Erythroblast (primary cell): ENCODE data around the gene LHX5.
"Not testable (repeated sequence)": the region's sequence is repeated elsewhere in the genome, so short reads cannot be mapped to it uniquely, and the experiment has no call there.

Experiments used
- DNase-seq, 2 experiments: peaks; one replicate each; lab custom pipeline; 2025; lab: John Stamatoyannopoulos, UW
- GATA1 ChIP-seq: IDR thresholded peaks from 2 replicates; pipeline ENCODE4 v1.6.1; 2011; ENCODE audit warnings: low read depth, mild to moderate bottlenecking, control low read depth, low read length, moderate library complexity
- POLR2A ChIP-seq: IDR thresholded peaks from 2 replicates; pipeline ENCODE4 v1.6.1; 2011; ENCODE audit warnings: mild to moderate bottlenecking, low read length

Gene LHX5

GRCh38 chr12:113471619-113472171 is at the start of gene LHX5:
Gene LHX5 (minus strand): TSS chr12:113471871. CDS start chr12:113471498, 373 bp downstream.
- DNase-seq, result no peak

GRCh38 chr12:113519464-113520307 is 48.0 kb upstream of the LHX5 start:
- DNase-seq, result no peak
- TF ChIP-seq GATA1, result no peak
- no peak for TF ChIP-seq POLR2A

More at GRCh38 chr12:113471619-113472171, at the start of gene LHX5:
- TF ChIP-seq POLR2A, result no peak
- TF ChIP-seq GATA1, result no peak

GRCh38 chr12:113515082-113515856 is 43.6 kb upstream of the LHX5 start:
- TF ChIP-seq POLR2A (no peak), GATA1 (no peak)

DNA sequence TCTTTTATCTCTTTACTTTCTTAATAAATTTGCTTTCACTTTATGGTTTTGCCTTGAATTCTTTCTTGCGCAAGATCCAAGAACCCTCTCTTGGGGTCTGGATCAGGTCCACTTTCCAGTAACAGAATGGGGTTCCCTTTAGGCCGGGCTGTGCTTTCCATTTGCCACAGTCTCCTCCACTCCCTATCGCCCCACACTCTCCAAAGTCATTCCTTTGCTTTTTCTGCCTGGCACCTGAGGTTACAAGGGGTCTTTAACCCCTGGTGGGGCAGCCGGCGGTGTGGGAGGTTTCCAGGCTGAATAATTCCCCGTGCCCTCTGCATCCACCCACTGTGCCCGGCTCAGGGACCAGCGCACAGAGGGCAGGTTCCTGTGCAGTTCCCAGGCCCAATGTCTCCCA is 42.9 kb upstream of the LHX5 start:
- TF ChIP-seq GATA1 (no peak), POLR2A (no peak)
- no peak for DNase-seq

More at GRCh38 chr12:113515082-113515856, 43.6 kb upstream of the LHX5 start:
- DNase-seq, result no peak

DNA sequence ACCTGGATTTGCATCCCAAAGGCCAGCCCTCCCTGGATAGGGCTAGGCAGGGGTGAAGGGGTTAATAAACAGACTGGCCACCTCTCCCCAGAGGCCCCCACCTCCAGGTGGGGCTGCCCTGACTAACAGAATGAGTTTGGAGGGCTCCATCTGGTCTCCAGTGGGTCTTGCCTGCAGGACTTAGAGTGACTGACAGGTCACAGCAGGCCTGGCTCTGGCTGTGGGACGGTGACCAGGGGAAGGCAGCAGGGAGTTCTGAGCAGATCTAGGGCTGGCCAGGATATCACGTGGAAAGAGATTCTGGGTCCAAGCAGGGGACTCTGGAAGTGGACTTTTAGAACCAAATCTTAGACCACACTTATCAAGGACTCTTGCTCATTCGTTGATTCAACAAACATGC is 40.9 kb upstream of the LHX5 start:
- TF ChIP-seq GATA1 (no peak), POLR2A (no peak)

GRCh38 chr12:113506867-113507266 is 35.2 kb upstream of the LHX5 start:
- TF ChIP-seq POLR2A (no peak), GATA1 (no peak)
- DNase-seq, result no peak

More for the DNA sequence above, 40.9 kb upstream of the LHX5 start:
- no peak for DNase-seq

GRCh38 chr12:113505941-113506340 is 34.3 kb upstream of the LHX5 start:
- no peak for TF ChIP-seq GATA1
- no peak for TF ChIP-seq POLR2A
- no peak for DNase-seq

DNA sequence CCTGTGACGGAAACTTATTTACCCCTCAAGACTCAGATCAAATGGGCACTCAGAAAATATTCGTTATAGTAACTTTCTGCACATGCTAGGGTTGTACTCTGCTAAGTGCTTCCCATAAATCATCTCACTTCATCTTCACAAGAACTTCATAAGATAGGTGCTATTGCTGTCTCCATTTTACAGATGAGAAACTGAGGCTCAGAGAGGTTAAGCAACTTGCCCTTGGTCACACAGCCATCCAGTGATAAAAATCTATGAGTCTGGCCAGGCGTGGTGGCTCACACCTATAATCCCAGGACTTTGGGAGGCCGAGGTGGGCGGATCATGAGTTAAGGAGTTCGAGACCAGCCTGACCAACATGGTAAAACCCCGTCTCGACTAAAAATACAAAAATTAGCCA is 33.2 kb upstream of the LHX5 start:
- TF ChIP-seq POLR2A, result no peak
- TF ChIP-seq GATA1, result no peak
- DNase-seq, result no peak

- DNase-seq, result no peak
- TF ChIP-seq POLR2A, result no peak
- no peak for TF ChIP-seq GATA1
Measured at GRCh38 chr12:113500782-113501311, 29.2 kb upstream of the LHX5 start.

DNA sequence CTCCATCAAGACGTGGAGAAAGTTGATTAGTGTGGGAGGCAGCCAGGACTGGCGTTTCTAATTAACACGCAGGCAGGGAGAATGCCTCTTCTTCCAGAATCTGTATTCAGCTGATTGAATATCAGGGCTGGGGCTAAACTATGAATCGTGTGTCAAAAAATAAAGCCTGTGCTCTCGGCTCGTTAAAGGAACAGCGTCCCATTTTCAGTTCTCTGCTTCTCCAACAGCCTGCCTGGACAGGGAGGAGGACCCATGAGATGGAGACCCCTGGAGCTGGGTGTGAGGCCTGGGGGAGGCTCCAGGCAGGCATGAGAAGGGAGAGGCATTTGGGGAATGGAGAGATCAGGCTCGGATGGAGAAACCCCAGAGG is 28.6 kb upstream of the LHX5 start:
- TF ChIP-seq POLR2A (no peak), GATA1 (no peak)
- no peak for DNase-seq

DNA sequence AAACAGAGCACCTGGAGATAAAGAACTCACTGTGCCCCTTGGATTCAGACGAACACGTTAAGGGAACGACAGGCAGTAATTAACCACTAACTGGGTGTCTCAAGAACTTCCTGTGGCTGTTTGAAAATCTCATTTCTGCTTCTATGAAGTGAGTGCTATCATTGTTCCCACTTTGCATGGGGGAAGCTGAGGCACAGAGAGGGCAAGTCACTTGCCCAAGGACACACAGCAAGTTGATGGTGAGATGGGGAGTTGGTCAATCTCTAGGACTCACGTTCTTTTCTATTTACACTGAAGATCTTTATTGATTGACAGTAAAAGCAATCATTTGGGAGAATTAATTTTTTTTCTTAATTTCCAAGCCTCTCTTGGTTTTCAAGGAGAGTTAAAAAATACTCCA is 26.8 kb upstream of the LHX5 start:
- DNase-seq, result no peak
- TF ChIP-seq GATA1 (no peak), POLR2A (no peak)

- TF ChIP-seq GATA1 (no peak), POLR2A (no peak)
- DNase-seq, result no peak
Measured at GRCh38 chr12:113497693-113498092, 26.0 kb upstream of the LHX5 start.

- not testable (repeated sequence) for DNase-seq
Measured at GRCh38 chr12:113495941-113496340, 24.3 kb upstream of the LHX5 start.

- no peak for TF ChIP-seq POLR2A
- no peak for TF ChIP-seq GATA1
- no peak for DNase-seq
Measured at GRCh38 chr12:113488322-113488721, 16.7 kb upstream of the LHX5 start.

DNA sequence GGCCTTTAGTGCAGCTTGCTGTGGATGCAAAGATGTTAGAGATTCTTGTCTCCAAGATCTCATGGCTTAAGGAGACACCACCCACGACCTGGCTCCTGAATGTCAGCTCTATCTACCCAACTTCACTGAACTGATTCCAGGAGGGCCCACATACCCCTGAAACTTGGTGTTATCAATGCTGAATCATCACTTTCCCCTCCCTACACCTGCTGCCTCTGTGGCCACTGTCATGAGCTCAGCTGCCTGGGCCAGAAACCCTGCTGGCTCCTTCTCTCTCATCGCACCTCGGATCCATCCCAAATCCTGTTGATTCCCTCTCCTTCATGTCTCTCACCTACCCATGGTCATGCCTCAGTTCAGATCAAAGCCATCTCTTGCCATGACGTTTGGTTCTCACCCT is 15.1 kb upstream of the LHX5 start:
- TF ChIP-seq POLR2A (no peak), GATA1 (no peak)
- DNase-seq, result no peak
